Transverse colon (tissue), 4 donors: ENCODE data around the gene SIX3. TPM values are rescaled to one million over a fixed set of nuclear protein-coding genes. Genes with fewer than 3 reads are reported as not detected.

Source experiments
- DNase-seq: peaks from one replicate; pipeline ENCODE4 v3.0.0-alpha.2; 2019
- H3K27ac ChIP-seq, 4 donors: fragments of 200-600 bp; sonication (generic); 2 replicates each; pipeline ENCODE4 v1.5.1; 2016 to 2018; ENCODE audit warnings: inconsistent platforms in 4 of 4
- H3K27me3 ChIP-seq: fragments of 200-600 bp; sonication (generic); 2 replicates; pipeline ENCODE4 v1.5.1; 2017; ENCODE audit warnings: inconsistent platforms
- H3K36me3 ChIP-seq, 4 donors: fragments of 200-600 bp; sonication (generic); 2 replicates each; pipeline ENCODE4 v1.5.1; 2017 to 2019; ENCODE audit warnings: inconsistent platforms in 4 of 4
- H3K4me1 ChIP-seq, 4 donors: fragments of 200-600 bp; sonication (generic); 2 replicates each; pipeline ENCODE4 v1.5.1; 2017 to 2020; ENCODE audit warnings: inconsistent platforms in 4 of 4
- H3K4me3 ChIP-seq, 4 donors: fragments of 200-600 bp; sonication (generic); 1 replicate in 1 of 4; 2 replicates in 3 of 4; pipeline versions ENCODE4 v1.5.1 to v1.6.1; 2017 to 2019; ENCODE audit warnings: inconsistent platforms in 4 of 4
- H3K9me3 ChIP-seq, 2 donors: fragments of 200-600 bp; sonication (generic); 2 replicates each; pipeline ENCODE4 v1.5.1; 2017 to 2019; ENCODE audit warnings: inconsistent platforms in 2 of 2
- CTCF ChIP-seq, 5 experiments: fragments of 200-600 bp in 3 of 5; fragments of 450-650 bp in 2 of 5; sonication (generic) in 3 of 5; IDR thresholded peaks; 1 replicate in 2 of 5; 2 replicates in 3 of 5; pipeline ENCODE4 v1.5.1; 2016 to 2017; ENCODE audit warnings: antibody characterized with exemption in 5 of 5, inconsistent platforms in 3 of 5, mild to moderate bottlenecking in 2 of 5, moderate library complexity in 1 of 5
- EP300 ChIP-seq: sonication (generic); formaldehyde crosslinking; IDR thresholded peaks from one replicate; pipeline ENCODE4 v1.6.1; 2017; ENCODE audit warnings: antibody characterized with exemption, low read depth
- POLR2A ChIP-seq: fragments of 450-650 bp; IDR thresholded peaks from one replicate; pipeline ENCODE4 v1.6.1; 2016; ENCODE audit warnings: antibody characterized with exemption, mild to moderate bottlenecking, moderate library complexity
- POLR2AphosphoS5 ChIP-seq, 3 donors: sonication (generic); formaldehyde crosslinking; IDR thresholded peaks; one replicate each; pipeline ENCODE4 v1.6.1; 2016; ENCODE audit warnings: antibody characterized with exemption in 3 of 3
- WGBS, 2 donors: methylation state at CpG; one replicate each; pipeline ENCODE4 v1.1.5; 2018; ENCODE audit warnings: low coverage in 1 of 2; 5-methylcytosine and 5-hydroxymethylcytosine counted together
- in situ Hi-C, 4 donors: fragments of 200-750 bp; cut with MboI; loops; one replicate each; pipeline versions ENCODE4 v1.15.0 to v1.15.1; 2017; ENCODE audit warnings: low sequenced_read_pairs in 3 of 4, low pct_ligation_motif_present in 1 of 4, low pct_unique_long_range_greater_than_20kb in 1 of 4
- intact Hi-C: fragments of 100-400 bp; cut with DNase I; formaldehyde crosslinking; loops from one replicate; pipeline ENCODE4 v1.15.1; 2023; ENCODE audit warnings: low total_unique reads
- total RNA-seq, 4 donors: library from RNA; depleted of rRNA; stranded (reverse); fragments of >200 nt; gene quantifications; one replicate each; pipeline ENCODE4 v1.1.0, GENCODE V29; 2016

The SIX3 gene
- total RNA-seq, 4 donors from 2014 or later: not detected

- H3K9me3 ChIP-seq: no peaks in the 10 kb centered on the region
- WGBS, 2 donors: 32 to 51% methylated on average over 7 to 12 of the region's 12 CpGs
- no peaks in the 10 kb centered on the region for H3K36me3 ChIP-seq
- H3K27me3 ChIP-seq: peaks cover 100% of the 10 kb centered on the region
- intact Hi-C loops: no loop called here
- TF ChIP-seq CTCF (IDR thresholded peaks at IDR 0.05) (no peak), POLR2A (no peak), POLR2AphosphoS5 (IDR thresholded peaks at IDR 0.05) (no peak), EP300 (no peak)
- no peak overlapping the region for H3K4me3 ChIP-seq
- peaks cover 0 to 47% (median 31%) of the 10 kb centered on the region in 4 donors for H3K4me1 ChIP-seq
- no peak for DNase-seq
- in situ Hi-C loops: no loop called here
- no peak overlapping the region for H3K27ac ChIP-seq
Measured at GRCh38 chr2:44932079-44932478, 9.4 kb upstream of the SIX3 start.

- TF ChIP-seq POLR2AphosphoS5 (IDR thresholded peaks at IDR 0.05): no peak
- no peak for TF ChIP-seq EP300
- no peak for TF ChIP-seq POLR2A
- Histone ChIP-seq H3K27me3 (peaks cover 100% of the 10 kb centered on the region), H3K4me1 (peaks cover under 1 to 52% (median 36%) of the 10 kb centered on the region in 4 donors), H3K9me3 (no peaks in the 10 kb centered on the region), H3K36me3 (no peaks in the 10 kb centered on the region), H3K27ac (no peak overlapping the region), H3K4me3 (peak overlapping the region in 1 of 4 donors; percentile 10)
- no peak for DNase-seq
- in situ Hi-C loops: no loop called here
- WGBS, 2 donors: 22% methylated on average over 45 of the region's 45 CpGs; no CpG with 5 or more reads in 1 of the 2 donors
- intact Hi-C loops: no loop called here
Measured at GRCh38 chr2:44932564-44933392, 8.7 kb upstream of the SIX3 start.

GRCh38 chr2:44933434-44933951 lies 8.0 kb upstream of the SIX3 start:
- TF ChIP-seq EP300: no peak
- no peak for TF ChIP-seq POLR2AphosphoS5 (IDR thresholded peaks at IDR 0.05)
- TF ChIP-seq CTCF (IDR thresholded peaks at IDR 0.05): no peak
- no peak for TF ChIP-seq POLR2A

GRCh38 chr2:44934038-44934982 lies 7.2 kb upstream of the SIX3 start:
- Histone ChIP-seq H3K4me3 (peak overlapping the region in 1 of 4 donors; percentile 11), H3K4me1 (peaks cover 14 to 54% (median 38%) of the 10 kb centered on the region in 4 donors), H3K9me3 (no peaks in the 10 kb centered on the region), H3K27ac (no peak overlapping the region), H3K27me3 (peaks cover 100% of the 10 kb centered on the region), H3K36me3 (no peaks in the 10 kb centered on the region)
- in situ Hi-C loops: no loop called here
- no peak for TF ChIP-seq POLR2AphosphoS5 (IDR thresholded peaks at IDR 0.05)
- no peak for TF ChIP-seq POLR2A
- intact Hi-C loops: no loop called here
- WGBS, 2 donors: 3 to 7% methylated on average over 6 to 59 of the region's 60 CpGs
- DNase-seq: no peak

More at GRCh38 chr2:44933434-44933951, 8.0 kb upstream of the SIX3 start:
- Histone ChIP-seq H3K36me3 (no peaks in the 10 kb centered on the region), H3K27me3 (peaks cover 100% of the 10 kb centered on the region), H3K4me1 (peaks cover 7 to 54% (median 38%) of the 10 kb centered on the region in 4 donors), H3K27ac (no peak overlapping the region), H3K4me3 (no peak overlapping the region), H3K9me3 (no peaks in the 10 kb centered on the region)
- no peak for DNase-seq
- intact Hi-C loops (no loop called here), in situ Hi-C loops (no loop called here)
- 16% methylated on average over 18 of the region's 19 CpGs; no CpG with 5 or more reads in 1 of the 2 donors for WGBS, 2 donors
